Activated CD4-positive, alpha-beta memory T cell treated with anti-CD3 and anti-CD28 coated beads, Interleukin-2, amount 10 ng/mL, durations not matched to agents 7 days and 5 days (primary cell): Measurements from ENCODE around the gene SPHK1. TPM values are rescaled to one million over a fixed set of nuclear protein-coding genes. Genes with fewer than 3 reads are reported as not detected.

ENCODE experiments used
- CTCF ChIA-PET: fragments of 350-600 bp; sonication (Branson Sonifier 250); formaldehyde crosslinking; loops from one replicate; lab custom pipeline; 2021; ENCODE audit warnings: antibody characterized with exemption, inconsistent platforms; lab: Charles Lee
- POLR2A ChIA-PET: fragments of 350-600 bp; sonication (Branson Sonifier 250); formaldehyde crosslinking; loops from one replicate; lab custom pipeline; 2021; ENCODE audit warnings: antibody characterized with exemption; lab: Charles Lee
- DNase-seq: peaks from one replicate; pipeline ENCODE4 v3.0.0-alpha.2; 2020
- H3K27ac Mint-ChIP-seq: one replicate; pipeline ENCODE4 v1.8.0; 2021; ENCODE audit warnings: mild to moderate bottlenecking, mixed read lengths
- H3K27me3 Mint-ChIP-seq: one replicate; pipeline ENCODE4 v1.8.0; 2021; ENCODE audit warnings: mixed read lengths
- H3K36me3 Mint-ChIP-seq: one replicate; pipeline ENCODE4 v1.8.0; 2021; ENCODE audit warnings: low read depth, mixed read lengths
- H3K4me1 Mint-ChIP-seq: one replicate; pipeline ENCODE4 v1.8.0; 2021; ENCODE audit warnings: mixed read lengths
- H3K4me3 Mint-ChIP-seq: one replicate; pipeline ENCODE4 v1.8.0; 2021; ENCODE audit warnings: mild to moderate bottlenecking, mixed read lengths
- H3K9me3 Mint-ChIP-seq: one replicate; pipeline ENCODE4 v1.8.0; 2021; ENCODE audit warnings: mixed read lengths
- total RNA-seq, 2 experiments: library from RNA; stranded (reverse); gene quantifications; one replicate each; pipeline ENCODE4 v1.2.3, GENCODE V29; 2021

SPHK1 gene
- total RNA-seq, 2 experiments from 2014 or later, result 2.8 to 3.4 TPM

DNA sequence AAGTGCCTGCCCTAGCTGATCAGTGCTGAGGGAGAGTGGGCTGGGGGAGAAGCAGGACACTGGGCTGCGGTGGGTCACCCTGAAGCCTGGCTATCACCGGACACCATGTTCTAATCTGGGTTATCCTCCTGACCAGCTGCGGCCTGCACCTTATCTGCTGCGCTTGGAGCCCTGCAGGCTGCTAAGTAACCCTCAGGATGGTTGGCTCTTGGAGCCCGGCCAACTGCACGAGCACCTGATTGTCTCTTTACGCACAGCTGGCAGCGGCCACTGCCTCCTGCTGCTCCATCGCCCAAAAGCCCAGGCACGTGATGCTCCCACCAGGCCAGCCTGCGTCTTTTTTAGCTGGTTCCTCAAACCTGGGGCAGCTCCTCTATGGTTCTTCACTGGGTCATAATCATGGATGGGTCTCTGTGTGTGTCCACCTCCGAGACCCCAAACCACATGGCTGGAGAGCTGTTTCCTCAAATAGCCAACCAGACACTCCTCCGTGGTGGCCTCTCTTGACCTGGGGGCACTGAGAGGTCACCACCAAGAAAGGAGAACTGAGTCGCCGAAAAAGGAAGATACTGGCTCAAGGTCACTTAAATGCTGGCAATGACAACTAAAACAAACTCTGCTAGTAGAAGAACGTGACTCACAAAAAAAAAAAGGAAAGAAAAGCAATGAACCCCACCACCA is 21.7 kb downstream of the SPHK1 start:
- Mint-ChIP-seq H3K4me3 (no peak overlapping the region), H3K9me3 (no peaks in the 10 kb centered on the region), H3K4me1 (peaks cover 5% of the 10 kb centered on the region), H3K36me3 (peaks cover 28% of the 10 kb centered on the region), H3K27ac (no peak overlapping the region), H3K27me3 (no peaks in the 10 kb centered on the region)
- ChIA-PET POLR2A (no interaction called here), CTCF (interaction anchor here (1.1 to 2.3 kb wide), 3 partner anchors 8 to 107 kb away, joined by 3 to 6 read pairs (median 4); no protein-coding TSS in a partner anchor)
- DNase-seq, result no peak

DNA sequence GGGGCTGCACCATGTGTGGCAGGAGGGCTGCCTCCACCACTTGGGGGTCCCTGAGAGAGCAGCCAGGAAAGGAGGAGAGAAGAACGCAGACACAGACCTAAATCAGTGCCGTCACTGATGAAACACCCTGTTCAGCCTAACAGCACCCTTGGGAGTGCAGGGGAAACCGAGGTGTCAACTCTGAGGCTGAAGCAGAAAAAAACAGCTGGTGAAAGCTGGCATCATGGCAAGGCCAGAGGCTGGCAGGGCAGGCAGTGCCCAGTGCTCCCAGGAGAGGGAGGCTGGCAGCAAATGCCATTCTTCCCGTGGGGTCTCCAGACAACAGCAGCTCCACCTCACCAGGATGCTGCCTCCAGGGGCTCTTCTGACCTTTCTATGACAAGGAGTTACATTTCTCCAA is 23.1 kb downstream of the SPHK1 start:
- no peak for DNase-seq
- POLR2A ChIA-PET, result no interaction called here
- Mint-ChIP-seq H3K9me3 (no peaks in the 10 kb centered on the region), H3K36me3 (peaks cover 17% of the 10 kb centered on the region), H3K4me3 (no peak overlapping the region), H3K27me3 (no peaks in the 10 kb centered on the region), H3K27ac (no peak overlapping the region), H3K4me1 (peaks cover 5% of the 10 kb centered on the region)
- CTCF ChIA-PET, result interaction anchor here (0.9 to 4.0 kb wide), 4 partner anchors 17 to 108 kb away, joined by 3 to 37 read pairs (median 8); no protein-coding TSS in a partner anchor

DNA sequence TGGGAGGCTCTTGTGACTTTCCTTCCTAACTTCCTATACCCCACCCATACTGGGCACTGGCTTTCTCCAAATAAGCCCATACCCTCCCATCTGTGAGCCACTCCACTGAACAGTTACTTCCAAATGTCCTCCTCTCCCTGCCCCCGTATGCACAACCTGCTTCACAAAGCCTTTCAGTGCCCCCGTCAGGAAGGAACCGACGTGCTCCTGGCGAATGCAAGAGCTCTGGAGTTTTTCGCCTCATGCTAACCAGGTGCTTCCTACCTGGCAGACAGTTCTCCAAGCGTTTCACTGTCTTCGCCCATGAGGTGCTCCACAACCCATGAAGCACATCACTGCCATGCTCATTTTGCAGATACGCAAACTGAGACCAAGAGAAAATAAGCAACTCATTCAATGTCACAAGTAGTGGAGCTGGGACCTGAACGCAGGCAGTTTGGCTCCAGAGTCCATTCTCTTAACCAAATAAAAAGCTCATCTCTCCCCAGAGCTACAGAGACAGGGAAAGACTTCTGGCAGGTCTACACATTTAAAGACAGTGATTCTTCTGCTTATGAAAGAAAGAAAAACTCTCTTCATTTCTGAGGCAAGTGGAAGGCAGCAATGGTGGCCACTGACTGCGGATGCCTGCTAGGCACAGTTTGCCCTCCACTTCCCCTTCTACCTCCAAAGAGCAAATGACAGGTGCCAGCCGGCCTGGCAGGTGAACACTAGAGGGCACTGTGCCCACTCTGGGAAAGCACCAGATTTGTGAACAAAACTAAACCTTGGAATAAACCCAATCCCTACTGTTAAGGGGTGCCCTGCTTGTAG is 23.8 kb downstream of the SPHK1 start:
- peak; percentile 74 for DNase-seq
- Mint-ChIP-seq H3K4me1 (peaks cover 5% of the 10 kb centered on the region), H3K4me3 (no peak overlapping the region), H3K27ac (no peak overlapping the region), H3K27me3 (no peaks in the 10 kb centered on the region), H3K36me3 (peaks cover 12% of the 10 kb centered on the region), H3K9me3 (no peaks in the 10 kb centered on the region)
- POLR2A ChIA-PET, result no interaction called here
- CTCF ChIA-PET, result interaction anchor here (0.6 to 4.0 kb wide), 19 partner anchors 8 to 118 kb away, joined by 3 to 37 read pairs (median 4); partner anchors contain the start of genes RHBDF2 and UBE2O

DNA sequence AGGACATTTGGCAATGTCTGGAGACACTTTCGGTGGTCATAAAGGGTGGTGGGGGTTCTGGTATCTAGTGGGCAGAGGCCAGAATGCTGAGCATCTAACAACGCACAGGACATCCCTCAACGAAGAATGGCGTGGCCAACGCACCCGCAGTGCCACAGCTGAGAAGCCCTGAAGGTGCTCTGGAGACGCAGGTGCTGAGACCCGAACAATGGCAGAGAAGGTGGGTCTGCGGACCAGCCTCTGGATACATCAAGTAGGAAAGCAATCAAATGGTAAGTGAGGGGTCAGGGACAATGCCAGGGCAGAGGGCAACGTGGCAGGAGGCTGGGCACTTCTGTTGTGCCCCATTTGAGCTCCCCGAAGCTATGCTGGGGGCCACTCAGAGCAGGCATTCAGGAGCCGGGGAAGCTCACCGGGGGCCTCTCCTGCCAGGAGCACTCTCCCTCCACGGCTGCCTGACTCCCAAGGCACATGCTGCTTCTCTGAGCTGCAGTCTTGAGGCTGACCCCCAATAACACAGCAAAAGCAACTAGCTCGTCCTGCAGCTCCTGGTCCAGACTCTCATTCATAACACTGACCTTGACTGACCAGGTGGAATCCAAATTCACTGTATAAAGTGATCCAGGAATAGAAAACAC is 26.0 kb downstream of the SPHK1 start:
- ChIA-PET POLR2A (no interaction called here), CTCF (interaction anchor here (1.0 to 10.2 kb wide), 8 partner anchors 9 to 213 kb away, joined by 3 to 51 read pairs (median 5); no protein-coding TSS in a partner anchor)
- no peak overlapping the region for H3K27ac Mint-ChIP-seq
- H3K36me3 Mint-ChIP-seq, result no peaks in the 10 kb centered on the region
- no peaks in the 10 kb centered on the region for H3K9me3 Mint-ChIP-seq
- H3K4me3 Mint-ChIP-seq, result no peak overlapping the region
- no peaks in the 10 kb centered on the region for H3K27me3 Mint-ChIP-seq
- no peak for DNase-seq
- H3K4me1 Mint-ChIP-seq, result peaks cover 5% of the 10 kb centered on the region

DNA sequence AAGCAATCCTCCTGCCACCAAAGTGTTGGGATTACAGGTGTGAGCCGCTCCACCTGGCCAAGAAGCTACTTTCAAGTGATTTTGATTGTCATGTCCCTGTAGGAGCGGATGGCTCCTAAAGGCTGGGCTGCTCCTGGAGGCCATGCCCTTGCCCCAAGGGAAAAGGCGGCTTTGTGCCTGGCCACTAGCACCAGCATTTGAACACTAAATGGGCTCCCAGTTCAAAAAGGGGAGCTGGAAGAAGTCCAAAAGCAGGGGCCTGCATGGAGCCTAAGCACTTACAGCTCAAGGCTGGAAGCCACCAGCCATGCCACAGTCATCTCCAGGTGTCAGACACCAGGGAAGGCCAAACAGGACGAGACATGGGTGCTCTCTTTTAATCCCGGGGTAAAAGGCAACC is 26.8 kb downstream of the SPHK1 start:
- no peaks in the 10 kb centered on the region for H3K9me3 Mint-ChIP-seq
- no peak overlapping the region for H3K27ac Mint-ChIP-seq
- DNase-seq, result no peak
- CTCF ChIA-PET, result interaction anchor here (0.6 to 10.2 kb wide), 10 partner anchors 8 to 189 kb away, joined by 3 to 51 read pairs (median 4); no protein-coding TSS in a partner anchor
- no peak overlapping the region for H3K4me3 Mint-ChIP-seq
- POLR2A ChIA-PET, result no interaction called here
- H3K36me3 Mint-ChIP-seq, result no peaks in the 10 kb centered on the region
- peaks cover 5% of the 10 kb centered on the region for H3K4me1 Mint-ChIP-seq
- no peaks in the 10 kb centered on the region for H3K27me3 Mint-ChIP-seq

DNA sequence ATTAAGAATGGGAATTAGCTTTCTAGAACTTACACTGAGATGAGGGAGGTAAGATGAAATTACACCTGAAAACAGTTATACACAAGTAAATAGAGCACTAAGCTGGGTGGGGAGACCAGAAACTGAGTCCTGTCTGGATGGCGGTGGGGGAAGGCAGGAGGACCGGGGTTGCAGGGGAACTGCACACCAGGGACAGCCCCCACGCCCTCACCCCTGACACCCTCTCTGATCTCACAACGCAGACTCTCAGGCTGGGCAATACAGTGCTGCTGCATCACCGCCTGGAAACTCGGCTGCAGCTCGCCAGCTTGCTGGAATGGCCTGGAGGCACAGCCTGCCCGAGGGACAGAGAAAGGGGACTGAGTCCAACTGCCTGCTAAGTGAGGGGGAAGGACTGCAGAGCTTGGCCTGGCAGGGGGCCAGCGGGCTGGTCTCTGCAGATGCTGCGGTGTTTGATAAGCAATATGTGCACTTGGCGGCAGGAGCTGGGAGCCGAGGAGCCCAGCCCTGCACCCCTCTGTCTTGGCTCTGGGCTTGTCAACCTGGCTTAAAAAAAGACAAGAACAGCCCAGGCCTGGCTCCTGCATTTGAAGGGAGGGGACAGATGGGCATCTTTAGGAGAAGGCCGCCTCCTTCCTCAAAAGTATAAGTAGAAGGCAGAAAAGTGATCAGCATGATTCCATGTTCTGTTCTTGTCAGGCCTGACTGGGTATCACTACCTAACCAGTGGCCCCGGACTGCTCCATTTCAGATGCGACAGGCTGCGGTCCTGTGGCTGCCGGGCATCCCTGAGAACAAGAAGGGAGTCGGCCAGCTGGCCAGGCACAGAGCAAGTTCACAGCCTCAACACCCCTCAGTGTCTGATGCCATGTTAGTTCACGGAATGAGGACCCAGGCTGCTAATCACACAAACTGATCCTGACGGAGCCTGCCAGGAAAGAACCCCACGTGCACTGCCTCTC is 30.2 kb downstream of the SPHK1 start:
- CTCF ChIA-PET, result interaction anchor here (0.5 to 10.2 kb wide), 6 partner anchors 9 to 116 kb away, joined by 3 to 51 read pairs (median 4); partner anchors contain the start of gene UBE2O
- Mint-ChIP-seq H3K27me3 (no peaks in the 10 kb centered on the region), H3K4me1 (no peaks in the 10 kb centered on the region), H3K4me3 (no peak overlapping the region), H3K27ac (no peak overlapping the region), H3K9me3 (no peaks in the 10 kb centered on the region), H3K36me3 (no peaks in the 10 kb centered on the region)
- no peak for DNase-seq
- POLR2A ChIA-PET, result no interaction called here

DNA sequence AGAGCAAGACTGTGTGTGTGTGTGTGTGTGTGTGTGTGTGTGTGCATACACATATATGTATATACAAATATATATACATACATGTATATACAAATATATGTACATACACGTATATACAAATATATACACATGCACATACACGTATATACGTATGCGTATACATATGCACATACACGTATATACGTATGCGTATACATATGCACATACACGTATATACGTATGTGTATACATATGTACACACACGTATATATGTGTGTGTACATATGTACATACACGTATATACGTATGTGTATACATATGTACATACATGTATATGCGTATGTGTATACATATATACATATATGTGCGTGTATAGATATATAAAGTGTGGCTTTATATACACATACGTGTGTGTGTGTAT is 31.4 kb downstream of the SPHK1 start:
- Mint-ChIP-seq H3K27ac (no peak overlapping the region), H3K9me3 (no peaks in the 10 kb centered on the region), H3K4me1 (peaks cover 4% of the 10 kb centered on the region), H3K27me3 (no peaks in the 10 kb centered on the region), H3K36me3 (no peaks in the 10 kb centered on the region), H3K4me3 (no peak overlapping the region)
- ChIA-PET POLR2A (no interaction called here), CTCF (interaction anchor here (1.3 to 10.2 kb wide), 2 partner anchors 10 to 18 kb away, joined by 6 to 51 read pairs; no protein-coding TSS in a partner anchor)
- no peak for DNase-seq

DNA sequence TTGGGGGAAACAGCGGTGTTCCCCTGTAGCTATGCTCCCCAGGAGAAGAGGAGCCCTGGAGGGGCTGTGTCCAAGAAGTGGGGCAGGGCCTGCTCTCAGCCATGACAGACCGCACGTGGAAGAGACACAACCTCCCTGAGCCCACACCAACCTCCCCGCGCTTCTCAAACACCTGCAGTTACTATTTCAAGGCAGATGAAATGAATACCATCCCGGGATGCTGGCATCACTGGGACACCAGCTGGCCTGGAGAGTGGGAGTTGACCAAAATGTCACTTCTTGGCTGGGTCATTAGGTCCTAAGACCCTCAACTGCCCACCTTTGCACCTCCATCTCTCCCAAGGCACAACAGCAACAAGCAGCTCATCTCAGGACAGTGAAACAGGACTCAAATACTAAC is 32.0 kb downstream of the SPHK1 start:
- POLR2A ChIA-PET, result no interaction called here
- H3K36me3 Mint-ChIP-seq, result no peaks in the 10 kb centered on the region

DNA sequence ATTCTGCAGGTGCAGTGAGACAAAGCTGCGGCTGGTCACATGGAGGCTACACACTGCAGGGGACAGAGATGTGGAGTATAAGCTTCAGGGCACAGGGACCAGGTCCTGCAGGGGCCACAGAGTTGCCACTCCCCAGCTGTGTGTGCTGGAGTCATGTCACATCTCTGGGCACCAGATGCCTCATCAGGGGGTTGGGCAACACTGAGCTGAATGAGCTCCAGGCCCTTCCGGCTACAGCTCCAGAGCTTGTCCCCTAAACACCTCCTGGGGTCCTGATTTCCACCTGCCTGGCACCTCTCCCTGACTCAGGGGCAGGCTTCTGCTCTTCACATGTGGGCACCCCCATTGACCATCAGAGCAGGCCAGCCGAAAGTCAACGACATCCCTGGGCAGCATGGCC is 32.5 kb downstream of the SPHK1 start:
- Mint-ChIP-seq H3K36me3 (no peaks in the 10 kb centered on the region), H3K27me3 (no peaks in the 10 kb centered on the region), H3K4me3 (no peak overlapping the region), H3K4me1 (peaks cover 4% of the 10 kb centered on the region), H3K9me3 (no peaks in the 10 kb centered on the region), H3K27ac (no peak overlapping the region)
- ChIA-PET POLR2A (no interaction called here), CTCF (interaction anchor here (1.3 to 10.2 kb wide), 3 partner anchors 8 to 19 kb away, joined by 6 to 51 read pairs (median 6); no protein-coding TSS in a partner anchor)
- DNase-seq, result no peak

More for the DNA sequence above, 32.0 kb downstream of the SPHK1 start:
- H3K27me3 Mint-ChIP-seq, result no peaks in the 10 kb centered on the region
- peaks cover 4% of the 10 kb centered on the region for H3K4me1 Mint-ChIP-seq
- H3K27ac Mint-ChIP-seq, result no peak overlapping the region
- H3K9me3 Mint-ChIP-seq, result no peaks in the 10 kb centered on the region
- CTCF ChIA-PET, result interaction anchor here (1.3 to 10.2 kb wide), 3 partner anchors 8 to 18 kb away, joined by 6 to 51 read pairs (median 6); no protein-coding TSS in a partner anchor
- no peak overlapping the region for H3K4me3 Mint-ChIP-seq
- no peak for DNase-seq

DNA sequence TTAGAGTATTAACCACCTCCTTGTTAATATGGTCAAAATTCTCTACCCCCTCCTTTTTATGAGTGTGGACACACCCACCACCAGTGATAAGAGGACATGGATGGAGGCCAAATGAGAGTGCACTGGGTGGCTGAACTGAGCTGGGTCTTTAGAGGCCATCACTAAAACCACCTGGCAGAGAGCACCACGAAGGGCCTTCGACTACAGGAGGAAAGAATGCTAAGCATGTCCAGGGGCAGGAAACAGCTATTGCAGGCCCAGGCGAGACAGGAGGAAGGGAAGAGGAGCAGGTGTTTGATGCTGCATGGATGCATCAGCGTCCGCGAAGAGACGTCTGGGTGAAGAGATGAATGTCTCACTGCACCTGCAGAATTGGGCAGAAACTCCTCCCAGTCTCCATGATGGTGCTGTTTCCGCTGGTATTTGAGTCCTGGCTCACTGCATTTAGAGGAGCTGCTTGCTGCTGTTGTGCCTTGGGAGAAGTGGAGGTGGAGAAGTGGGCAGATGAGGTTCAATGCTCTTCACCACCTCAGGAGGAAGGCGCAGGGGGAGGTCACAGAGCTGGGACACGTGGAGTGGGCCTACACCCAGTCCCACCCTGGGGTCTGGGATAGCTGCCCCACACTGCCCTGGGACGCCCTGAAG is 33.2 kb downstream of the SPHK1 start:
- no peaks in the 10 kb centered on the region for H3K27me3 Mint-ChIP-seq
- H3K9me3 Mint-ChIP-seq, result no peaks in the 10 kb centered on the region
- ChIA-PET POLR2A (no interaction called here), CTCF (interaction anchor here (1.3 to 10.2 kb wide), 2 partner anchors 9 to 20 kb away, joined by 6 to 51 read pairs; no protein-coding TSS in a partner anchor)
- peaks cover 4% of the 10 kb centered on the region for H3K4me1 Mint-ChIP-seq
- DNase-seq, result no peak
- H3K4me3 Mint-ChIP-seq, result no peak overlapping the region
- H3K36me3 Mint-ChIP-seq, result no peaks in the 10 kb centered on the region
- no peak overlapping the region for H3K27ac Mint-ChIP-seq

DNA sequence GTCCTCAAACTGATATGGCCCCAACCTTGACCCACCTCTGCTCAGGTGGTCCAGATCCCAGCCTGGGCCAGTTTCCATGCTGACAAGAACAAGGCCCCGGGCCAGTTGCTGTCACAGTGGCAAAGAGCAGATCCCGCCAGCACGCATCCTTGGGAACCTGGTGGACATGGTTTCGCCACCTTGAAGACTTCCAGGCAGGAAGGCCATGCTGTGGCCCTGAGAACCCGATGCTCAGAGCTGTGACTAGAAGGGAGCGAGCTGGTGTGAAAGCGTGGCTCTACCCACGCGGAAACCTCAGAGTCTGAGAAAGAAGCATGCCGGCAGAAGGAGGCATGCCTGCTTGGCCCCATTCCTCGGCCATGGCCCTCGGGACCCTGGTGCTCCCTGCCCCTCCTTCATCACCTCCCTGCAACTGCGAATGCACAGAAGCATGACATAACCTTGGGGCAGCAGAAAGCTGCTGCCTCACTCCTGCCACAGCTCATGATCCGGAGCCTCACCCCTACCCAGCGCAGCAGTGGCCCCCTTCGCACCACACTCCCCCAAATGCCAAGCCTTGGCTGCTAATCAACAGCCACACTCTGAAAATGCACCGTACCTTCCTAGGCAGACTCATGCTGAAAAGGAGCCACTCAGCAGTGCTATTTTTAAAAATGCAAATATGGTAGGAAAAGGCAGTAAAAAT is 35.3 kb downstream of the SPHK1 start:
- ChIA-PET POLR2A (no interaction called here), CTCF (interaction anchor here (2.9 to 10.2 kb wide), 2 partner anchors 10 to 22 kb away, joined by 13 to 51 read pairs; no protein-coding TSS in a partner anchor)
- no peaks in the 10 kb centered on the region for H3K27me3 Mint-ChIP-seq
- DNase-seq, result no peak
- H3K27ac Mint-ChIP-seq, result no peak overlapping the region
- H3K4me1 Mint-ChIP-seq, result peaks cover 4% of the 10 kb centered on the region
- H3K36me3 Mint-ChIP-seq, result no peaks in the 10 kb centered on the region
- H3K9me3 Mint-ChIP-seq, result no peaks in the 10 kb centered on the region
- no peak overlapping the region for H3K4me3 Mint-ChIP-seq
